GM18873 (cell line): ENCODE measurements around the gene NELFCD.
"Not testable (repeated sequence)": the region's sequence is repeated elsewhere in the genome, so short reads cannot be mapped to it uniquely, and the experiment has no call there.

ENCODE experiments used
- ATAC-seq: cut with Tn5 transposase; IDR thresholded peaks from one replicate; pipeline ENCODE4 v1.9.1; 2021; ENCODE audit warnings: mild to moderate bottlenecking, moderate library complexity, moderate number of reproducible peaks; ENCODE audit not compliant: unreplicated experiment, low FRiP score

Gene NELFCD

GRCh38 chr20:59020938-59021551 lies 40.0 kb downstream of the NELFCD start:
- ATAC-seq = no peak

- ATAC-seq = no peak
These were observed 41.7 kb downstream of the NELFCD start for GRCh38 chr20:59022754-59023153.

- no peak for ATAC-seq
These were observed 42.6 kb downstream of the NELFCD start for GRCh38 chr20:59023616-59024015.

GRCh38 chr20:59024111-59024530 lies 43.1 kb downstream of the NELFCD start:
- ATAC-seq = no peak

DNA sequence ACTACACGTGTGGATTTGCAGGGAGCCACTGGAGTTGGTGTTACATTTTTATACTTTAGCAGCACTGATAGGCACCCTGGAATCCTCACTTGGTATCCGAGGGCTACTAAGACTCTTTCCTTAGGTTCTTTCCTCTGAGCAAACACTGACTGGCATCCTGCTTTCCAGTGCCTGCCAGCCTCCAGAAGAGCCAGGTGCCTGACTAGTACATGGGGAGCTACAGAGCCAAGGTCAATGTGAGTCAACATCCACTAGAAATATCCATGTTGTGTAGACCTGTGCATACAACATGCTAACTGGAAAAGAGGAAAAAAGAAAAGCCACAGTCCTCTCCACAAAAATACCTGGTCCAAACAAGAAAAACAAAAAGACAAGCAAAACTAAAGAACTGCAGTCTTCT lies 44.0 kb downstream of the NELFCD start:
- no peak for ATAC-seq

- ATAC-seq = no peak
These were observed 44.5 kb downstream of the NELFCD start for GRCh38 chr20:59025511-59025910.

DNA sequence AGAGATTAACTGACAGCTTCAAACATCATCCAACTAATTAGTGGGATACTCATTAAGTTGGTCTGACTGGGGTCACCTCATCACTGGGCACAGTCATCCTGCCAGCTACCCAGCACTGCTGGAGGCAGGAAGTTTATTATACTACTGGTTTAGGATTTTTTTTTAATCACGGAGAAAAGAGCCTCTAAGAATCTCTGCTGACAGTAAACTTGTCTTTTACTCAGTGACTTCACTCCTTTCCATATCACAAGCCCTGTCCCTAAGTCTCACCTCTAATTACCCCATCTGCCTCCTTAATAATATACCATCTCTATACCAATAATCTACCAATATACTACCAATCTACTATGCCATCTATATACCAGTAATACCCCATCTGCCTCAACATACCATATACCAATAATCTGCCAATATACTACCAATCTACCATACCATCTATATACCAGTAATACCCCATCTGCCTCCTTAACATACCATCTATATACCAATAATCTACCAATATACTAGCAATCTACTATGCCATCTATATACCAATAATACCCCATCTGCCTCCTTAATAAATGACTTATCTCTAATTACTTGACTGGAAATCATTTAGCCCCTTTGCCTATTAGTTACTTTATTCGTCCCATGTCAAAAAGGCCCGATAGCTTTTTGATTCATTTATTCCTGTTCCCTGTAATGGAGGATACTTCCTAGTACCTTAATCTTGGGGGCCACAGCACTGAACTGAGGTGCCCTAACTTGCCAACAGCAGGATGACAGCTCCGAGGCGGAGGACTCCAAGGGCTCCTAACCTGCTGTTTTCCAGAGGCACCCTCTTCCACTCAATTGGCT lies 46.1 kb downstream of the NELFCD start:
- ATAC-seq = no peak

DNA sequence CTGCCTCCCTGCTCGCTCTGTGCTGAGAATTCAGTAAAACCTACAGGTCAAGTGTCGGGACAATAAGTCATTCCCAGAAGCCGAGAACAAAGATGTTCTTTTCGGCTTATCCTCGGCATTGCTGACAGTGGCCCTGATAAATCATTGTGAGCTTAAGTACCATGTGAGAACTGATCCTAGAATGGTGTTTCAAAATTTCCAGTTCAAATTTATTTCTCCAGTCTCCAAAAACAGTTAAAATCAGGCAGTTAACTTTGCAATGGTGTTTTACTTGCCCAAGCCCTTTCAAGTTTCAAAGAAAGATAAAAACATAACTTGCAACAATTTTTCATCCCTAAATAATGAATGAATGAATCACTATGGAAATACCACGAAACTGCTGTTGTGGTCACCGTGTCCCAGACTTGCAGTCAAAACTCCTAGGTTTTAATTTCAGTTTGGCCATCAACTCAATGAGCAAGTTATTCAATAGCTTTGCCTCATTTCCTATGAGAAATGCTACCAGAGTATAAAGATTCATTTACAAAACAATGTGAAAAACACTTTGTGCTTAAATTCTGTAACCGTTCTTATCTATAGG lies 46.8 kb downstream of the NELFCD start:
- no peak for ATAC-seq

- ATAC-seq = no peak
These were observed 47.8 kb downstream of the NELFCD start for GRCh38 chr20:59028812-59029211.

DNA sequence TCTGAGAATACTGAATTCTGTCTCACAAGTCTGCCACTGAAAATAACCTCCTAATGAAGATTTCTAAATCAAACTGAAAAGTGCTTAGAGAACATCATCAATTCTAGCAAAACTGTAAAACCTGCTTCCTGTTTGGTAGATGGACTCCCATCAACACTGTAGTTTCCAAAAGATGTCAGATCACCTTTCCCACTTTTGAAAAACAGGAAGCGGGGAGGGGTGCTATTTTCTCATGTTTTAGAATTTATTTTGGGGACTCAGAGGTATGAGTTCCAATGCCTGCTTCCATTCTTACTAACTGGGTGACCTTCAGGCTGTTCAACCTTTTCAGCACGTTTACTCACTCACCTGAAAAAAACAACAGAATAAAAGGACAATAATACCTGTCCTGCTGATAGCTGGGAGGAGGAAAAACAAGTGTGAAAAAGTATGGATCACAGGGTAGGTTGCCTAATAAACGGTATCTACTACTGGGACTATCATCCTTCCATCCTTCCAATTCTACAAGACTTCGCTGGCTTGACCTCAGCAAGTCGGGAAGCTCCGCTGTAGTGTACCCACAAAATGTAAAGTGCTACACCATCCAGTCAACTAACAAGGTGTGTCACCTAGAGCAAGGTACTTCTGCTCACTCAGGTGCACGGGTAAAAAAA lies 50.0 kb downstream of the NELFCD start:
- ATAC-seq = no peak

- no peak for ATAC-seq
These were observed 50.5 kb downstream of the NELFCD start for GRCh38 chr20:59031564-59032022.

- ATAC-seq = peak; percentile 83
These were observed 51.1 kb downstream of the NELFCD start, which contains the start of gene ATP5F1E for GRCh38 chr20:59032023-59032712. TSS of gene ATP5F1E (minus strand) at chr20:59032335. CDS start at chr20:59032251, 84 bp downstream.

- ATAC-seq = no peak
These were observed 51.6 kb downstream of the NELFCD start for GRCh38 chr20:59032713-59033059.

DNA sequence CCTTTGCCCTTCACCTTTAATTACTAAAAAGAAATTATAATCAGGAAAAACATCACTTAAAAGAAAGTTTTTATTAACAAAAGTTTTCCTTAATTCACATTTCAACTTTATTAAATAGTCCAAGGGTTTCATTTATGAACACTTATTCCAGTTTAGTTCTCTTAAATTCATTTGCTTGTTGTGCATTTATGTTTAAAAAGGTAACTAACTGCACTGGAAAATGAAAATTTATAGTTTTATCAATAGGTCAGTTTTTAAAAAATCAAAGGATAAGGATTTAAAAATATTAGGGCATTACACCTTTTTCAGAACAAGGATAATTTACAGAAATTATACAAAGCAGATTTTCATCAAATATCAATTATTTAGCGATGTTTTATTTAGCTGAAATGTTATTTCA lies 52.0 kb downstream of the NELFCD start:
- ATAC-seq = no peak

GRCh38 chr20:59033616-59034165 lies 52.6 kb downstream of the NELFCD start:
- no peak for ATAC-seq

DNA sequence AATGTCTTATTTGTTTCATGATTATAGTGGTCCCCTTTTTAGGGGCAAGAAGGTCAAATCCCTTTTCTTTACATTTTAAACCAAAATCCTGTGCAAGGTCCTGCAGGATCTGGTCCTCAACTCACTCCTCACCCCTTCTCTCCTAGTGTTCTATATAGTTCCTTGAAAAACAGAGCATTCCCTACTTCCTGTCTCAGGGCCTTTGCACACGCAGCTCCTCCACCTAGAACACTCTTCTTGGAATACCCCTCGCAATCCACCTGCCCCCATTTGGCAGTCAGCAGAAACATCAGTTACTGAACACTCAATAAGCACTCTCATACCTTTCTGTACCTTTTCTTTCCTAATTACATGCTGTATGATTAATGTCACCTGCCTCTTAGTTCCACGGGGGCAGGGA lies 54.3 kb downstream of the NELFCD start:
- ATAC-seq = no peak

GRCh38 chr20:59037386-59037785 lies 56.3 kb downstream of the NELFCD start:
- ATAC-seq = no peak

GRCh38 chr20:59039233-59039632 lies 58.2 kb downstream of the NELFCD start:
- ATAC-seq = no peak

GRCh38 chr20:59040667-59041066 lies 59.6 kb downstream of the NELFCD start:
- ATAC-seq = no peak

- not testable (repeated sequence) for ATAC-seq
These were observed 60.4 kb downstream of the NELFCD start for GRCh38 chr20:59041487-59041886.
